Muscle layer of duodenum (tissue), 2 donors: Measurements from ENCODE around the gene PSMD5.
A peak's percentile ranks its signal among the peaks of the same experiment; 100 is the strongest.

Experiments
- H3K27ac ChIP-seq: one replicate; pipeline ENCODE4 v1.7.0; 2013; ENCODE audit warnings: mild to moderate bottlenecking, low read length
- H3K27me3 ChIP-seq: one replicate; pipeline ENCODE4 v1.7.0; 2013; ENCODE audit warnings: low read depth, mild to moderate bottlenecking, control low read depth, low read length
- H3K36me3 ChIP-seq, 2 donors: one replicate each; pipeline ENCODE4 v1.7.0; 2013; ENCODE audit warnings: low read length in 2 of 2, control low read depth in 1 of 2, mild to moderate bottlenecking in 1 of 2; ENCODE audit not compliant: insufficient read depth in 2 of 2, control insufficient read depth in 1 of 2
- H3K4me1 ChIP-seq, 2 donors: one replicate each; pipeline ENCODE4 v1.7.0; 2013; ENCODE audit warnings: low read length in 2 of 2, mild to moderate bottlenecking in 2 of 2, control low read depth in 1 of 2, moderate library complexity in 1 of 2; ENCODE audit not compliant: insufficient read depth in 2 of 2, control insufficient read depth in 1 of 2
- H3K4me3 ChIP-seq, 2 donors: one replicate each; pipeline ENCODE4 v1.7.0; 2013; ENCODE audit warnings: low read length in 2 of 2, low read depth in 1 of 2, mild to moderate bottlenecking in 1 of 2
- H3K9me3 ChIP-seq, 2 donors: one replicate each; pipeline ENCODE4 v1.7.0; 2013; ENCODE audit warnings: low read length in 2 of 2, control low read depth in 1 of 2, mild to moderate bottlenecking in 1 of 2; ENCODE audit not compliant: control insufficient read depth in 1 of 2
- donor health status: healthy.

PSMD5 gene

DNA sequence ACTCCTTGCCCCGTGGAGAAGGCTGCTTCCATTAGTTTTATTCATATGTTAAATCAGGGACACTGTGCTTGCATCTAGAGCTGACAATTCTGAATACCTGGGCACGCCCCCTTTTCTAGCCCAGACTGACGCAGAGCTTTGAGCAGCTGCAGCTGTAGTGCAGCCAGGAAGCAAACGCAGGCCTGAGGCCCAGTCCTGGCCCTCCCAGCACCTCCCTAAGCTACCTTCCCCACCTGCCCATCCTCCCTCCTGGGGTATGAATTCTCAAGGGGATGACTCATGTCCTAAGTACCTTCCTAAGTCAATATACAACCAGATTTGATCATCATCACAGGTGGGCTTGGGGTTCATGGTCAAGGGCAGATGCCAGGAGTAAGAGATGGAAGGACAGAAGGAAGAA, 30.8 kb upstream of the PSMD5 start:
- Histone ChIP-seq H3K36me3 (peaks cover 12 to 13% of the 10 kb centered on the region in 2 donors), H3K4me1 (peaks cover 5 to 11% of the 10 kb centered on the region in 2 donors), H3K27me3 (no peaks in the 10 kb centered on the region), H3K9me3 (no peaks in the 10 kb centered on the region), H3K4me3 (no peak overlapping the region), H3K27ac (no peak overlapping the region)

DNA sequence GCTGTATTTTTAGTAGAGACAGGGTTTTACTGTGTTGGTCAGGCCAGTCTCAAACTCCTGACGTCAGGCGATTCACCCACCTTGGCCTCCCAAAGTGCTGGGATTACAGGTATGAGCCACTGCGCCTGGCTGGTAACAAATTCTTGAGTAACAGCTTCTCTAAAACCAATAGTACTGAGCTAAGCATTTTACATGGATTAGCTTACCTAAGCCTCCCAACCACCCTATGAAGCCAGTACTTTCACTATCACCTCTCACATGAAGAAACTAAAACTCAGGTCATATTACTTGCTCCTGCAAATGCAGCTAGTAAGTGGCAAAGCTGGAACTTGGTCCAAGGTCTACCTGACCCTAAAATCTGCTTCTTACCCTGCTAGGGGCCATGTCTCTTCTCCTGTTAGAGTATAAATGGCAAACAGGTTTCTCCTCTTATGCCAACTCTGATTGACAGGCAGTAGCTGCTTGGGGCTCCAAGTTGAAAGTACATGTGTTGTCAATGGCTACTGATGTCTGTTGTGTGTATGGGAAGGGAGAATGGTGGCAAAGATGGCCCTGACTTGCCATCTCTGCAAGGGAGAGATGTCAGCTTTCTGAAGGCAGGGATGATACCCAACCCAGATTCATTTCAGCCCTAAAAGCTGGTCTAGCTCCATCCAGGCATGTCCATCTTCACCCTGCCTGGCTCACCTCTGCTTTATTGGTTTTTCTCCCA, 30.2 kb upstream of the PSMD5 start:
- H3K27me3 ChIP-seq = no peaks in the 10 kb centered on the region
- no peaks in the 10 kb centered on the region for H3K9me3 ChIP-seq
- H3K27ac ChIP-seq = no peak overlapping the region

DNA sequence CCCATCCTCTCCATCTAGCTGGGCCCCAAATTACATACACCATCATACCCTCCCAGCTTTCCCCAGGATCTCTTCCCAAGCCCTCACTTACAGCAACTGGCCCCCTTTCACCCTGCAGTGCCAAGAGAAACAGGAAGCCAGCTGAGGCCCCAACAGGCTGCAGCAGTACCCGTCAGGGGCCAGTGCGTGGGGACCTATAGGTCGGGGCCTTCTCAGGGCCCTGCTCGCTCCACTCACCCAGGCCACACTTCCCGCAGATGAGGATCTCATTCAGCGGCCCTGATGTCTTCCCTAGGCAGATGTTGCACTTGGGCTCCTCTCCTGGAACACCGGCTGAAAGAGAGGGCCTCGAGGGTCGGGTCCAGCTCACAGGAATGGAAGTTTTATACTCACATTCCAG, 27.5 kb upstream of the PSMD5 start:
- no peaks in the 10 kb centered on the region for H3K27me3 ChIP-seq
- H3K36me3 ChIP-seq = peaks cover 19 to 29% of the 10 kb centered on the region in 2 donors
- H3K4me1 ChIP-seq = peaks cover 4% of the 10 kb centered on the region in 2 donors
- no peak overlapping the region for H3K27ac ChIP-seq
- no peaks in the 10 kb centered on the region for H3K9me3 ChIP-seq
- no peak overlapping the region for H3K4me3 ChIP-seq

More for the DNA sequence above, 30.2 kb upstream of the PSMD5 start:
- peaks cover 12 to 13% of the 10 kb centered on the region in 2 donors for H3K36me3 ChIP-seq
- H3K4me1 ChIP-seq = peaks cover 7 to 12% of the 10 kb centered on the region in 2 donors
- no peak overlapping the region for H3K4me3 ChIP-seq

DNA sequence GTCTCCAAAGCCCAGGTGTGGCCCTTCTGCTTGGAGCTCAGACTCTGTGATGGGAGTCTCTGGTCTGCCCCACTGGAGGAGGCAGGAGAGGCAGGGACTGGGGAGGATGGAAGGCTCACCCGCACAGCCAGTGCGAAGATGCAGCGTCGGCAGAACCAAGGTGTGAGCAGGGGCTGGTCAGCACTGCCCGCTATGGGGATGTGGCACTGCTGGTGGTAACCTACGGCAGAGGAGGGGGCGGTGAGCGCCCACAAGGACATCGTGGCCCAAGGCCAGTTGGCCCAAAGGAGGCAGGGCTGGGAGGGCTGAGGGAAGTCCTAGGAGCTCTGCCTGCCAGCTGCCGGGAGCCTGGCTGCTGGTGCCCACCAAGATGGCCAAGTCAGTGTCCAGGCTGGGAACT, 27.0 kb upstream of the PSMD5 start:
- Histone ChIP-seq H3K4me1 (peaks cover 4% of the 10 kb centered on the region in 2 donors), H3K27ac (peak overlapping the region; percentile 61), H3K4me3 (peak overlapping the region in 1 of 2 donors; percentile 68), H3K36me3 (peaks cover 19 to 32% of the 10 kb centered on the region in 2 donors), H3K9me3 (no peaks in the 10 kb centered on the region), H3K27me3 (no peaks in the 10 kb centered on the region)

DNA sequence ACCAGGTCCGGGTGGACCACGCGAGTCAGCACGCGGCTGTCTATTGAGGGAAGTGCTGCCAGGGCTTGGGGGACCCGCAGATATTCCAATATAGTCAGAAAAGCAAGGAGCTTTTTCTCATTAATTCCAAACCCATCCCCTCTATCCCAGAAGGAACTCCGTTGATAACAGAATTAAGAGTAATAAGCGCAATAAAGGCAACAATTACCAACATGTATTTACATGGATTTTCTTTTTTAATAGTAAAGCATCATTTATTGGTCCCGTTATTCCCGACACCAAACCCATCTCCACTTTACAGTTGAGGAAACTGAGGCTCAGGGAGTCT, 26.6 kb upstream of the PSMD5 start:
- Histone ChIP-seq H3K4me3 (peak overlapping the region; percentile 68 to 73), H3K27ac (peak overlapping the region; percentile 61), H3K4me1 (peaks cover 4% of the 10 kb centered on the region in 2 donors), H3K9me3 (no peaks in the 10 kb centered on the region), H3K36me3 (peaks cover 19 to 32% of the 10 kb centered on the region in 2 donors), H3K27me3 (no peaks in the 10 kb centered on the region)

DNA sequence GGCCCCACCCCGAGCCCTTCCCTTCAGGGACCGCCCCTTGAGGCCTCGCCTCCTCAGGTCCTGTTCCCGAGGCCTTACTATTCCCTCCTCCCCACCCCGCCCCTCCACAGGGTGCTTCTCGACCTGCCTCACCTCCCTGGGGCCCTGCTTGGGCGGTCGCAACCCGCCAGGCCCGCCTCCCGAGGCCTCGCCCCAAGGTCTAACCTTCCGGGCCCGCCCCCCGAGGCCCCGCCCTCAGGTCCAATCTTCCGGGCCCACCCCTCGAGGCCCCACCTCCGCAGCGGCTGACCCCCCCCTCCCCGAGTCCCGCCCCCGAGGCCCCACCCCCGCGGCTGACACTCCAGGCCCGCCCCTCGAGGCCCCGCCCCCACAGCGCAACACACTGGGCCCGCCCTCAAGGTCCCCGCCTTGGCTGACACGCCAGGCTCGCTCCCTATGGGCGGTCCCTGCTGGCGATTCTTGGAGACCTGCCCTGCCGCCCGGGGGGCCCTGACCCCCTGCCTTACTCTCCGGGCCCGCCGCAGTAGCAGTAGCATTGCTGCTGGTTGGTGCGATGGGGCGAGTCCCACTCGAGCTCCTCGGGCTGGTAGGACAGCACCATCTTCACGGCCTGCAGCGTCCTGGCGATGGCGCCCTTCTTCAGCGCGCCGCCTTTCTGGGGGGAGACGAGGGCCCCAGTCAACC, 26.1 kb upstream of the PSMD5 start:
- H3K9me3 ChIP-seq = no peaks in the 10 kb centered on the region
- H3K4me3 ChIP-seq = peak overlapping the region; percentile 68 to 73
- peaks cover 4% of the 10 kb centered on the region in 2 donors for H3K4me1 ChIP-seq
- H3K27ac ChIP-seq = peak overlapping the region; percentile 61
- H3K36me3 ChIP-seq = peaks cover 15 to 36% of the 10 kb centered on the region in 2 donors
- H3K27me3 ChIP-seq = no peaks in the 10 kb centered on the region

DNA sequence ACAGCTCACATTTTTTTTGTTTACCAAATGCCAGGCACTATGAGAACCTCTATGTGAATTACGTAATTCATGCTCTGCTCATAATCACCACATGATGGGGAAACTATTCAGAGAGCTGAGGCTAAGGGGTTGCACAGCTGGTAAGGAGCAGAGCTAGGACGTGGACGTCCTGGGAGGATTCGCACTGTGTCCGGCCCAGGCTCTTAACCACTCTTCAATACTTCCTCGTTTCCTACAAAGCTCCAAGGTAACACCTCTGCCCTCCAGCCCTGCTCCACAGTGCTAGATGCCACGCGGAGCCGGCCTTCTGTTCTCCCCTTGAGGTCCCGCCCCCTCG, 25.6 kb upstream of the PSMD5 start:
- Histone ChIP-seq H3K36me3 (peaks cover 12 to 38% of the 10 kb centered on the region in 2 donors), H3K27ac (peak overlapping the region; percentile 46), H3K4me3 (peak overlapping the region; percentile 43 to 63), H3K9me3 (no peaks in the 10 kb centered on the region), H3K27me3 (no peaks in the 10 kb centered on the region), H3K4me1 (peaks cover 4% of the 10 kb centered on the region in 2 donors)

DNA sequence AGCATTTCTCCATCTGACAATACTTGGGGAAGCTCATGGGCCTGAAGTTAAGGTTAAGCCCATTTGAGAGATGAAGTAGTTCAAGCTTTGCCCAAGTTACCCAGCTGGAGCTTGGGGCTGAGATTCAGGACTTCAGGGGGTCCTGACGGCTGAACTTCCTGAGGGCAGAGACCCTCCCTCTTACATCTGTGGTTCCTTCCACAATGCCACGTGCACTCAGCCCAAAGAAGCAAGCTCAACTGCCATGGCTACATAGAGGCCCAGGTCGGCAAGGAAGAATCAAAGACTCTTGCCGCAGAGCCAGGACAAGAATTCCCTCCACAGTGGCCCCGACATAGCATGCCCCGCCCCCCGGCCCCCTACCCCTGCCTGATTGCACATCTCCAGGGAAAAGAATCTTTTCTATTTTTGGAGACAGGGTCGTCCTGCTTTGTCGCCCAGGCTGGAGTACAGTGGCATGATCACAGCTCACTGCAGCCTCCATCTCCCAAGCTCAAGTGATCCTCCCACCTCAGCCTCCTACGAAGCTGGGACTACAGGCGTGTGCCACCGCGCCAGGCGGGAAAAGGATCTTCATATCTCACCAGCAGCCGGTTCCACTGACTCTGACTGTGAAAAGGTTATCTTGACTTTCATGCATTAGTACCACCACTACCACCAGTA, 25.1 kb upstream of the PSMD5 start:
- Histone ChIP-seq H3K36me3 (peaks cover 7 to 42% of the 10 kb centered on the region in 2 donors), H3K9me3 (no peaks in the 10 kb centered on the region), H3K27ac (peak overlapping the region; percentile 46), H3K4me1 (peaks cover 4% of the 10 kb centered on the region in 2 donors), H3K4me3 (peak overlapping the region; percentile 43 to 63), H3K27me3 (no peaks in the 10 kb centered on the region)

DNA sequence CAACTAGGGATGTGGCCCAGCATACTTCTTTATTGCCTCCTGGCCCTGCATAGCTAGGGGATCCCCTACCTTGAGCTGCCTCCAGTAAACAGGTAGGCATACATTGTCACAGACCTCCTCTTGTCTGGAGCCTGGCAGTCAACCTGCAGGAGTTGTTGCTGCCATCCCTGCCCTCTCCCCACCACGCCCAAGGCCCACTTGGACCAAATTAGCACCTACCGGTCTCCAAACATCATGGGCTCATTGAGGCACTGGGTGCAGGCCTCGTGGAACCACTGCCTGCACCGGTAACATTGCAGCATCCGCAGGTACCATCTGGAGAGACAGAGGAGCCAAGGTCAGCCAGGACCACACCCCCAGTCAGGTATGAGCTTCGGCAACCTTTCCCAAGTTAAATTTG, 23.9 kb upstream of the PSMD5 start:
- no peaks in the 10 kb centered on the region for H3K9me3 ChIP-seq
- peaks cover 4% of the 10 kb centered on the region in 2 donors for H3K4me1 ChIP-seq
- H3K36me3 ChIP-seq = peaks cover 13 to 49% of the 10 kb centered on the region in 2 donors
- H3K27me3 ChIP-seq = no peaks in the 10 kb centered on the region
- H3K4me3 ChIP-seq = no peak overlapping the region
- H3K27ac ChIP-seq = no peak overlapping the region

DNA sequence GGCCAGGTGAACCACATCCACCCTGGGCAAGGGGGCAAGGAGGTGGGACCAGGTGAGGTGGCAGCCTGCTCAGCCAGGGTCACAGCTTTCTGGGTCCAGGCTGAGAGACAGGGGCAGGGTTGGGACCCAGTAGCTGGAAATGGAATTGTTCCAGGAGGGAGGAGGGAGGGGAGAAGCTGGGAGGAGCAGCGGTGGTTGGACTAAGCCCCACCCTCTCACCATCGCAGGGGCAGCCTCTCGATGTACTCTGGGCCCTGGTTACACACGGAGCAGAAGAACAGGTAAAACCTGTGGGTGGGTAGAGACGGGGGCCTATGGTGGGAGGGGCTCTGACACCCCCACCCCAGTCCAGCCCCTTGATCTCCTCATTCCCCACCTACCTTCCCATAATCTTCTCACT, 23.1 kb upstream of the PSMD5 start:
- no peaks in the 10 kb centered on the region for H3K9me3 ChIP-seq
- H3K27me3 ChIP-seq = no peaks in the 10 kb centered on the region
- H3K27ac ChIP-seq = no peak overlapping the region
- H3K36me3 ChIP-seq = peaks cover 20 to 58% of the 10 kb centered on the region in 2 donors
- H3K4me3 ChIP-seq = no peak overlapping the region
- H3K4me1 ChIP-seq = peaks cover 4% of the 10 kb centered on the region in 2 donors

DNA sequence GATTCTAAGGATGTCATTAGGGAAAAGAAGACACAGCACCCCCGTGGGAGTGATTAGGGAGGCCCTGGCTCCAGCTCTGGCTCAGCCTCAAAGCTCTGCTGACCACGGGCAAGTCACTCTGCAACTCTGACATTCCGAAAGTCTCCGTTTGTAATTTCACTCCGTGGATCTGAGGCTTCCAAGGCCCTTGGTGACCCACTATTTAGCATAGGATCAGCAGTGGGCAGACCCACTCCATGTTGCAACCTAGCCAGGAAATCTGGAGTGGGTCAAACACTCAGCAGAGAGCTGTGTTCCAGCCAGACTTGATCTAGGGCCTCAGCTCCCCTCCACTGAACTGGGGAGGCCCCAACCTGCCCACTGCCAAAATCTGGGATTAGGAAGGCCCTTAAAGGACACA, 22.5 kb upstream of the PSMD5 start:
- peaks cover 4% of the 10 kb centered on the region in 2 donors for H3K4me1 ChIP-seq
- no peaks in the 10 kb centered on the region for H3K9me3 ChIP-seq
- H3K36me3 ChIP-seq = peaks cover 26 to 60% of the 10 kb centered on the region in 2 donors
- H3K27ac ChIP-seq = no peak overlapping the region
- no peak overlapping the region for H3K4me3 ChIP-seq
- H3K27me3 ChIP-seq = no peaks in the 10 kb centered on the region
